Endodermal cell (in vitro differentiated cells): ENCODE results near the gene TCF20. TPM values are rescaled to one million over a fixed set of nuclear protein-coding genes. Genes with fewer than 3 reads are reported as not detected.

Experiments used
- DNase-seq: peaks from one replicate; pipeline ENCODE4 v3.0.0-alpha.2; 2017
- H3K27ac ChIP-seq: 2 replicates; pipeline ENCODE4 v1.5.1; 2013; ENCODE audit warnings: mild to moderate bottlenecking, low read depth, low read length, moderate library complexity
- H3K27me3 ChIP-seq: 2 replicates; pipeline ENCODE4 v1.6.1; 2013; ENCODE audit warnings: mild to moderate bottlenecking, low read length, moderate library complexity; ENCODE audit not compliant: insufficient read depth, control insufficient read depth, poor library complexity, severe bottlenecking
- H3K36me3 ChIP-seq: 2 replicates; pipeline ENCODE4 v1.7.0; 2013; ENCODE audit warnings: mild to moderate bottlenecking, low read length, moderate library complexity; ENCODE audit not compliant: control insufficient read depth, insufficient read depth
- H3K4me1 ChIP-seq: one replicate; pipeline ENCODE4 v1.7.0; 2013; ENCODE audit warnings: low read length; ENCODE audit not compliant: control insufficient read depth, insufficient read depth
- H3K4me3 ChIP-seq: 2 replicates; pipeline ENCODE4 v1.5.1; 2013; ENCODE audit warnings: mild to moderate bottlenecking, low read length, moderate library complexity
- H3K9ac ChIP-seq: 2 replicates; pipeline ENCODE4 v1.6.1; 2013; ENCODE audit warnings: mild to moderate bottlenecking, low read length, moderate library complexity; ENCODE audit not compliant: poor library complexity, severe bottlenecking; ENCODE audit errors: extremely low read depth
- H3K9me3 ChIP-seq: 2 replicates; pipeline ENCODE4 v1.6.1; 2013; ENCODE audit warnings: mild to moderate bottlenecking, low read length, moderate library complexity; ENCODE audit not compliant: control insufficient read depth
- H3K27ac Mint-ChIP-seq: 2 replicates; pipeline ENCODE4 v1.8.0; 2020; ENCODE audit warnings: mixed read lengths
- H3K27me3 Mint-ChIP-seq: 2 replicates; pipeline ENCODE4 v1.8.0; 2021; ENCODE audit warnings: mild to moderate bottlenecking, mixed read lengths; ENCODE audit not compliant: insufficient read depth
- H3K36me3 Mint-ChIP-seq: 2 replicates; pipeline ENCODE4 v1.8.0; 2020; ENCODE audit warnings: low read depth, mixed read lengths
- H3K4me1 Mint-ChIP-seq: 2 replicates; pipeline ENCODE4 v1.8.0; 2020; ENCODE audit warnings: mixed read lengths
- H3K4me3 Mint-ChIP-seq: 2 replicates; pipeline ENCODE4 v1.8.0; 2020; ENCODE audit warnings: mild to moderate bottlenecking, moderate library complexity, mixed read lengths
- H3K9me3 Mint-ChIP-seq: 2 replicates; pipeline ENCODE4 v1.8.0; 2020; ENCODE audit warnings: mild to moderate bottlenecking, mixed read lengths
- CTCF ChIP-seq: fragments of 200-600 bp; sonication (generic); conservative IDR thresholded peaks from 2 replicates; pipeline ENCODE4 v1.5.0; 2021; ENCODE audit warnings: antibody characterized with exemption, mild to moderate bottlenecking
- WGBS, 2 experiments: methylation state at CpG; one replicate each; pipeline versions ENCODE4 v1.1.5 to v1.1.7; 2013; ENCODE audit warnings: missing lambda C conversion rate in 2 of 2, mixed read lengths in 1 of 2; ENCODE audit not compliant: insufficient coverage in 1 of 2, insufficient read length in 1 of 2; 5-methylcytosine and 5-hydroxymethylcytosine counted together
- total RNA-seq, 2 donors: library from RNA; stranded (reverse); fragmentation: NEBNext Ultra II Directional in 1 of 2; extraction: Animal tissue kit (Norgen Biotek cat#: 25700) in 1 of 2; gene quantifications; 2 replicates in 1 of 2; 3 replicates in 1 of 2; pipeline ENCODE4 v1.2.1, GENCODE V29; 2021

Gene TCF20
- total RNA-seq, 2 donors from 2014 or later = 113 to 134 TPM

- Mint-ChIP-seq H3K27me3 (no peaks in the 10 kb centered on the region), H3K27ac (no peak overlapping the region), H3K36me3 (peaks cover 4% of the 10 kb centered on the region), H3K9me3 (no peaks in the 10 kb centered on the region), H3K4me1 (peaks cover 39% of the 10 kb centered on the region), H3K4me3 (no peak overlapping the region)
- H3K27ac ChIP-seq = no peak overlapping the region
- H3K4me3 ChIP-seq = no peak overlapping the region
- whole genome bisulfite sequencing, 2 experiments = 91 to 92% methylated on average over 17 to 24 of the region's 25 CpGs
- no peaks in the 10 kb centered on the region for H3K36me3 ChIP-seq
- no peaks in the 10 kb centered on the region for H3K27me3 ChIP-seq
- TF ChIP-seq CTCF = no peak
- DNase-seq = no peak
- no peak overlapping the region for H3K9ac ChIP-seq
- peaks cover 7% of the 10 kb centered on the region for H3K4me1 ChIP-seq
- no peaks in the 10 kb centered on the region for H3K9me3 ChIP-seq
Measured at GRCh38 chr22:42317691-42318547, 47.5 kb upstream of the TCF20 start.

GRCh38 chr22:42317008-42317407 is 46.6 kb upstream of the TCF20 start:
- Histone ChIP-seq H3K27ac (no peak overlapping the region), H3K4me3 (no peak overlapping the region), H3K4me1 (peaks cover 7% of the 10 kb centered on the region), H3K27me3 (no peaks in the 10 kb centered on the region), H3K36me3 (no peaks in the 10 kb centered on the region), H3K9me3 (no peaks in the 10 kb centered on the region), H3K9ac (no peak overlapping the region)
- WGBS, 2 experiments = 92 to 95% methylated on average over 6 to 10 of the region's 13 CpGs
- no peak for TF ChIP-seq CTCF
- no peaks in the 10 kb centered on the region for H3K9me3 Mint-ChIP-seq
- no peaks in the 10 kb centered on the region for H3K27me3 Mint-ChIP-seq
- no peak for DNase-seq
- H3K4me3 Mint-ChIP-seq = no peak overlapping the region
- no peak overlapping the region for H3K27ac Mint-ChIP-seq
- H3K4me1 Mint-ChIP-seq = peaks cover 34% of the 10 kb centered on the region
- no peaks in the 10 kb centered on the region for H3K36me3 Mint-ChIP-seq

GRCh38 chr22:42315392-42315756 is 44.9 kb upstream of the TCF20 start:
- no peak overlapping the region for H3K4me3 Mint-ChIP-seq
- H3K27me3 Mint-ChIP-seq = no peaks in the 10 kb centered on the region
- Histone ChIP-seq H3K27me3 (no peaks in the 10 kb centered on the region), H3K9me3 (no peaks in the 10 kb centered on the region), H3K9ac (no peak overlapping the region), H3K4me3 (no peak overlapping the region), H3K4me1 (peaks cover 19% of the 10 kb centered on the region), H3K27ac (no peak overlapping the region), H3K36me3 (no peaks in the 10 kb centered on the region)
- no peak for DNase-seq
- H3K4me1 Mint-ChIP-seq = peaks cover 38% of the 10 kb centered on the region
- no peaks in the 10 kb centered on the region for H3K9me3 Mint-ChIP-seq
- peak overlapping the region; percentile 35 for H3K27ac Mint-ChIP-seq
- H3K36me3 Mint-ChIP-seq = no peaks in the 10 kb centered on the region
- TF ChIP-seq CTCF = no peak
